SJCRH30 (cell line): ENCODE results near the gene ALG12. TPM values are rescaled to one million over a fixed set of nuclear protein-coding genes. Genes with fewer than 3 reads are reported as not detected.

ENCODE experiments used
- DNase-seq, 2 experiments: peaks; one replicate each; pipeline ENCODE4 v3.0.0-alpha.2; 2015 to 2020
- H3K27ac ChIP-seq: fragments of 250-450 bp; sonication (Bioruptor Pico); 2 replicates; pipeline ENCODE4 v1.5.1; 2020; ENCODE audit warnings: mild to moderate bottlenecking, moderate library complexity
- H3K27me3 ChIP-seq: fragments of 250-450 bp; sonication (Bioruptor Pico); 2 replicates; pipeline ENCODE4 v1.5.1; 2020; ENCODE audit warnings: mild to moderate bottlenecking, moderate library complexity
- H3K36me3 ChIP-seq: fragments of 250-450 bp; sonication (Bioruptor Pico); 2 replicates; pipeline ENCODE4 v1.5.1; 2020; ENCODE audit warnings: mild to moderate bottlenecking, moderate library complexity
- H3K4me1 ChIP-seq: fragments of 250-450 bp; sonication (Bioruptor Pico); 2 replicates; pipeline ENCODE4 v1.5.1; 2020; ENCODE audit warnings: mild to moderate bottlenecking, moderate library complexity
- H3K4me3 ChIP-seq: fragments of 250-450 bp; sonication (Bioruptor Pico); 2 replicates; pipeline ENCODE4 v1.5.1; 2020; ENCODE audit warnings: mild to moderate bottlenecking, moderate library complexity
- H3K9me3 ChIP-seq: fragments of 250-450 bp; sonication (Bioruptor Pico); replicated peaks from 2 replicates; pipeline ENCODE4 v1.5.1; 2020; ENCODE audit warnings: mild to moderate bottlenecking, moderate library complexity
- total RNA-seq: library from RNA; depleted of rRNA; stranded (reverse); fragments of >200 nt; shearing (Covaris generic); gene quantifications from 2 replicates; pipeline ENCODE4 v1.2.3, GENCODE V29; 2014

Gene ALG12
- total RNA-seq, 1 experiment from 2014 or later: 24.3 TPM

DNA sequence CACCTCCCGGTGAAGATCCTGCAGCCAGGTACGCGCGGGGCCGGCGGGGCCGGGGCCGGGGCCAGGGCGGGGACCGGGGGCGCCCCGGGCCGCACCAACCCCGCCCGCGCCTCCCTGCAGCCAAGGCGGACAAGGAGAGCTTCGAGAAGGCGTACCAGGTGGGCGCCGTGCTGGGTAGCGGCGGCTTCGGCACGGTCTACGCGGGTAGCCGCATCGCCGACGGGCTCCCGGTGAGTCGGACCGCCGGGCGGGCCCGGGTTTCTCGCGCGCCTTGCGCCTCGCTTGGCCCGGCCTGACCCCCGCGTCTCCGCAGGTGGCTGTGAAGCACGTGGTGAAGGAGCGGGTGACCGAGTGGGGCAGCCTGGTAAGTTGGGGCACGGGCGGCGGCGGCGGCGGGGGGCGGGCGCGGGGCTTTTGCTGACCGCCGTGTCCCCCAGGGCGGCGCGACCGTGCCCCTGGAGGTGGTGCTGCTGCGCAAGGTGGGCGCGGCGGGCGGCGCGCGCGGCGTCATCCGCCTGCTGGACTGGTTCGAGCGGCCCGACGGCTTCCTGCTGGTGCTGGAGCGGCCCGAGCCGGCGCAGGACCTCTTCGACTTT, 42.9 kb upstream of the ALG12 start:
- peak overlapping the region; percentile 64 for H3K4me3 ChIP-seq
- no peaks in the 10 kb centered on the region for H3K9me3 ChIP-seq
- H3K4me1 ChIP-seq: peaks cover 35% of the 10 kb centered on the region
- DNase-seq: no peak
- peaks cover 21% of the 10 kb centered on the region for H3K36me3 ChIP-seq
- H3K27me3 ChIP-seq: no peaks in the 10 kb centered on the region
- H3K27ac ChIP-seq: no peak overlapping the region

DNA sequence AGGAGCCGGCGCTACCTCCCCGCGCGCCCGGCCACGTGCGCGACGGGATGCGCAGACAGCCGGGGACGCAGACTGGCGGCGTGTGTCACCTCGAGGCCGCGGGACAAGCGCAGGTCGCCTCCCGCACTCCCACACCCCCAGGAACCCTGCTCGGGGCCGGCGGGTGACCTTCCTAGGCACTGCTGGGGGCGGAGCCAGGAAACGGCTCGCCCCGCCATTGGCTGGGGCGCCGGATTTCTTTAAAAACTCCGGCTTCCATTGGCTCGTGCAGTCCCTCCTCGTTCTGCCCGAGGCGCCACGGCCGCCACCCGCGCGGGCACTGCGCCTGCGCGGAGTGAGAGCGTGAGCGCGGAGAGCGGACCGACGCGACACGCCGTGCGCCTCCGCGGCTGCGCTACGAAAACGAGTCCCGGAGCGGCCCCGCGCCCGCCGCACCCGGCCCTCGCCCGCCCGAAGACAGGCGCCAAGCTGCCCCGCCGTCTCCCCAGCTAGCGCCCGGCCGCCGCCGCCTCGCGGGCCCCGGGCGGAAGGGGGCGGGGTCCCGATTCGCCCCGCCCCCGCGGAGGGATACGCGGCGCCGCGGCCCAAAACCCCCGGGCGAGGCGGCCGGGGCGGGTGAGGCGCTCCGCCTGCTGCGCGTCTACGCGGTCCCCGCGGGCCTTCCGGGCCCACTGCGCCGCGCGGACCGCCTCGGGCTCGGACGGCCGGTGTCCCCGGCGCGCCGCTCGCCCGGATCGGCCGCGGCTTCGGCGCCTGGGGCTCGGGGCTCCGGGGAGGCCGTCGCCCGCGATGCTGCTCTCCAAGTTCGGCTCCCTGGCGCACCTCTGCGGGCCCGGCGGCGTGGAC, 42.1 kb upstream of the ALG12 start, which contains the start of gene PIM3:
PIM3 (plus strand) TSS at position 614 of the 846 bp plus-strand sequence; CDS start at position 790, 176 bp downstream.
- peaks cover 35% of the 10 kb centered on the region for H3K4me1 ChIP-seq
- H3K9me3 ChIP-seq: no peaks in the 10 kb centered on the region
- peak within 1 kb of the TSS; percentile 64 for H3K4me3 ChIP-seq
- H3K27me3 ChIP-seq: no peaks in the 10 kb centered on the region
- peaks cover 21% of the 10 kb centered on the region for H3K36me3 ChIP-seq
- peak; percentile 98 to 99 for DNase-seq
- H3K27ac ChIP-seq: peak within 1 kb of the TSS; percentile 60

DNA sequence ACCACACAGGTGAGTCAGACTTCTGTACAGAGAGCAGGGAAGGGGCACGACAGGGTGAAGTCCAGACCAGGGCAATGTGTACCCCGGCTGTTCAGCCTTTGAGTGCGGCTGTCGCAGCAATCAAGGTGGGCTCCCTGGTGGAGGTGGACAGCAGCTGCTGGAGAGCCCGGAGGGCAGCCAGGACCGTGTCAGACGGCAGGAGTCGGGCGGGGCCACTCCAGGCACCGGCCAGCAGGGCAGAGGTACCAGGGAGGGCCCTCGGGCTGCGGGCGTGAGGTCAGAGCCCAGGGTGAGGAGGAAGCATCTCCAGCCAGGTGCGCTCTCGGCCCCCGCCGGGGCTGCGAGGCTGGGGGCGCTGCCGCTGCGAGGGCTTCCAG, 41.5 kb upstream of the ALG12 start:
- Histone ChIP-seq H3K36me3 (peaks cover 21% of the 10 kb centered on the region), H3K27me3 (no peaks in the 10 kb centered on the region), H3K9me3 (no peaks in the 10 kb centered on the region), H3K27ac (peak overlapping the region; percentile 60), H3K4me1 (peaks cover 41% of the 10 kb centered on the region), H3K4me3 (peak overlapping the region; percentile 64)
- peak in 1 of 2 experiments; percentile 66 for DNase-seq

DNA sequence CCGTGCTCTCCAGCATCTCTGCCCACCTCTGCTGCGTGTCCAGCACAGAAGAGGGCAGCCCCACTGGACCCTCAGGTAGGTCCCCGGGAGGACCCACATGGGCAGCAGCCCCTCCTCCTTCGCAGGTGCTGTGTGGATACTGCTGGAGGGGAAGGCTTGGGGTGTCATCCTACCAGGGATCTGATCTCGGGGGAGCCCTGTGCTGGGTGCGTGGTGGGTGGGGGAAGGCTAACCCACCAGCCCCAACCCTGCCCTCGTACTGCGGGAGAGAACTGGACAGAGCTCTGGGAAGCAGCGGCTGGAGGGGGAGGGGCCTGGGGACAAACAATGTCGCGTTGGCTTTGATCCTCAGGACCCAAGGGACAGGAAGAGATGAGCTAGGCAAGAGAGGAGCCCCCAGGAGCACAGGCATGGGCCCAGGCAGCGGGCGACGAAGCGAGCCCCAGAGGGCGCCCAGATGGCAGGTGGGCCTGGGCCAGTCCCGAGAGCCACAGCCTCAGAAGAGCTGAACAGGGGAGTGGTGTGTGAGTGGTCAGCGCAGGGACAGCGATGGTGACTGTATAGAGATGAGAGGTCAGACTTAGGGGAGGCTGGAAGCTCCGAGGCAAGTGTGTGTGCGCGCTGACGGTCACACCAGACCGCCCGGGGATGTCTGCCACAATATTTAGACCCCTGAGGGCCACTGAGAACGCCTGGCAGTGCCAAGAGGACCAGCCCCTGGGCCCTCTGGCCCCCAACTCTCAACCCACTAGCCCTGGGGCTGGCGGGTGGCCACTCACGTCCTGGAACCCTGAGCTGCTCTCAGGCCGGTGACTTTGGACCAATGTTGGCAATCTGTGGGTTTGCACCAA, 40.9 kb upstream of the ALG12 start:
- Histone ChIP-seq H3K27me3 (no peaks in the 10 kb centered on the region), H3K4me3 (peak overlapping the region; percentile 64), H3K9me3 (no peaks in the 10 kb centered on the region), H3K36me3 (peaks cover 21% of the 10 kb centered on the region), H3K27ac (no peak overlapping the region; the same call in 1 of the 2 replicates), H3K4me1 (peaks cover 47% of the 10 kb centered on the region)
- DNase-seq: no peak

DNA sequence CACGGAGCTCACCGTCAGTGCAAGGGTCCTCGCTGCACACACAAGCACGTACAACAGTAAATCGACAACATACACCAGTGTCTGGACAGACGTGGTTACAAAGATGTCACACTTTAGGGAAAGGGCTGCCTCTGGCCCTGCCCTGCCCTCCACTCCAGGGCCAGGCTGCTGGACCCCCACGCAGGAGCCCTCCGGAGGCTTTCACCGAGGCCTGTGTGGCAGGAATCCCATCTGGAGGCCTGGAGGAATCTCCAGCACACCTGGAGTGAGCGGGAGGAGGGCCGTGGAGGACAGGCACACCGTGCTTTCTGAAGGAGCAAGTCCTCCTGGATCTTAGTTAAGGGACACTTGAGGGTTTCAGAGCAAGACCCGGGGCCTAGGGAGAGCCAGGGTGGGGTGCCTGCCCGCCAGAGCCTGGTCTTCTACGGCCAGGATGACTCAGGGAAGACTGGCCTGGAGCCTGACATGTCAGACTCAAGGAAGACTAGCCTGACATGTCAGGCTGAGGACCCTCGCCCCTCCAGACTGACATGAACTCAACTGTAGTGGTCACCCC, 40.2 kb upstream of the ALG12 start:
- Histone ChIP-seq H3K36me3 (peaks cover 15% of the 10 kb centered on the region), H3K27me3 (no peaks in the 10 kb centered on the region), H3K9me3 (no peaks in the 10 kb centered on the region), H3K4me3 (no peak overlapping the region), H3K4me1 (peaks cover 54% of the 10 kb centered on the region), H3K27ac (no peak overlapping the region)
- no peak for DNase-seq

DNA sequence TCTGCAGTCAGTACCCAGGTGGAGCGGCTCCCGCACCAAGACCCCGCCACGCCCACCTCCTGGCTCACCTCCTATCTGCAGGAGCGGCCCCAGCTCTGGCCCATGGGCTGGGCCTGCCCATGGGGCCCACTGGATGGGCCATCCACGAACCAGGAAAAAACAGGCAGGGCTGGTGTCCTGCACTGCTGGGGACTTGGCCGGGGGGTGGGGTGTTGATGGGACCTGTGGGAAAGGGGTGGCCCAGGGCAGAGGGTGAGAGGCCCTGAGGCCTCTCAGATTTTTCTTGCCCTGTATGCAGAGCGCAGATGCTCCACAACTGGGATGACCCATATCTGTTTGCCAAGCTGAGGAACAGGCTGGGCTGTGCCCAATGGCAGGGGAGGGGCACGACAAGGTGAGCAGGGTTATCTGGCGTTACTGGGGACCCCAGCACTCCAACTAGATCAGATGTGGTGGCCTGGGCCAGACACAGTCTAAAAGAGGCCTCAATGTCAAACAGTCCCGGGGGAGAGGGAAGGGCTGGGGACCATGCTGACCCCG, 39.7 kb upstream of the ALG12 start:
- H3K36me3 ChIP-seq: peaks cover 9% of the 10 kb centered on the region
- H3K27me3 ChIP-seq: no peaks in the 10 kb centered on the region
- no peaks in the 10 kb centered on the region for H3K9me3 ChIP-seq
- no peak for DNase-seq
- H3K4me3 ChIP-seq: no peak overlapping the region
- peaks cover 57% of the 10 kb centered on the region for H3K4me1 ChIP-seq
- H3K27ac ChIP-seq: no peak overlapping the region

DNA sequence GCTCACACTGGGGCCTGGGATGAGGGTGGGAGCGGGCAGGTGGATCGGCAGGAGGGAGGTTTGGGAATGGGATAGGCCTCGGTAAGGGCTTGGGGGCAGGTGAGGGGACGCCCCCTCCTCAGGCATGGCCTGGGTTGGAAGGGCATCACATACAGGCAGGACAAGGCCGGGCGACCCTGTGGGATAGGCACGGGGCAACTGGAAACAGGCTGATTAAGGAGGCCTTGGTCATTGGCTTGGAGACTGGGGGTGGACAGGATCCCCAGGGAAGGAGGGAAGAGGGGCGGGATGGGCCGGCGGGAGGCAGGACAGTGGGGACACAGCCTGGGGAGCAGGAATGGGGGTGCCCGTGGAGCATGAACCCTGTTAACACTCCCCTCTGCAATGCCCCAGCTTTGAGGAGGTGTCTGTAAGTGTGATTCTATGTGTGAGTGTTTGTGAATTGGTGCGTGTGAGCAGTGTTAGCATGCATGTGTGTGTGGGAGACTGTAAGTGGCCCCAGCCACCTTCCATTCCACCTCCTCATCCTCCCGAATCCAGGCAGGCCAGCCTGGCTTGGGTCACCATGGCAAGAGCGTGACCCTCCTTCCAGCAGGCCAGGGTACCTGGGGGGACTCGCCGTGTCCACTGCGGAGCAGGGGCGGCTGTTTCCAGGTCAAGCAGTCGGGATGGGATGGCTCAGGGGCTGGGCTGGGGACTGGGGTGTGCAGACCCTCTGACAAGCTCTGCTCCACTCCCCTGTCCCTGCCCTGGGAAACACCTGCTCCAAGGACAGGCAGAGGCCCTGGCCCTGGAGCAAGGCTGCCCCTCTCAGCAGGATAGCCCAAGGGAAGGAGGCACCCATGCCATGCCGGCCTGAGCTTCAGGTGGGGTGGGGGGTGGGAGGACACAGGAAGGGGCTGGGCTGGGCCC, 38.9 kb upstream of the ALG12 start:
- DNase-seq: no peak
- peaks cover 4% of the 10 kb centered on the region; the same call in 1 of the 2 replicates for H3K36me3 ChIP-seq
- H3K4me1 ChIP-seq: peaks cover 59% of the 10 kb centered on the region
- peak overlapping the region; percentile 65 for H3K27ac ChIP-seq
- H3K4me3 ChIP-seq: no peak overlapping the region
- H3K27me3 ChIP-seq: no peaks in the 10 kb centered on the region
- H3K9me3 ChIP-seq: no peaks in the 10 kb centered on the region

DNA sequence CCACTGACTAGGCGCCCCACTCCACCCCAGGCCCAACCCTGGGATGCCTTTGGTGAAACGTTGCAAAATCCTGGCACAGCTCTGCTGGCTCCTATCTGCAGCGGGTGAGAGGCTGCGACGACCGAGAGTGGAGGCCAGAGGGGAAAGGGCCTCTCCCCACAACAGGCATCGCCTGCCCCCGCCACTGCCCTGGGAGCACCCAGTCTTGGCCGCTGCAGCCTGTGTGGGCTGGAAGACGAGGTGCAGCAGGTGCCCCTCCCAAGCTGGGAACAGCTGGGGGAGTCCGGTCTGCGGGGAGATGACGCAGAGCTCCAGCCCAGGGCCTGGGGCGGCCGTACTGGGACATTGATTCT, 38.2 kb upstream of the ALG12 start:
- no peaks in the 10 kb centered on the region for H3K27me3 ChIP-seq
- H3K36me3 ChIP-seq: no peaks in the 10 kb centered on the region
- H3K4me3 ChIP-seq: no peak overlapping the region
- no peaks in the 10 kb centered on the region for H3K9me3 ChIP-seq
- peaks cover 62% of the 10 kb centered on the region for H3K4me1 ChIP-seq
- H3K27ac ChIP-seq: peak overlapping the region; percentile 65
- DNase-seq: peak; percentile 98

DNA sequence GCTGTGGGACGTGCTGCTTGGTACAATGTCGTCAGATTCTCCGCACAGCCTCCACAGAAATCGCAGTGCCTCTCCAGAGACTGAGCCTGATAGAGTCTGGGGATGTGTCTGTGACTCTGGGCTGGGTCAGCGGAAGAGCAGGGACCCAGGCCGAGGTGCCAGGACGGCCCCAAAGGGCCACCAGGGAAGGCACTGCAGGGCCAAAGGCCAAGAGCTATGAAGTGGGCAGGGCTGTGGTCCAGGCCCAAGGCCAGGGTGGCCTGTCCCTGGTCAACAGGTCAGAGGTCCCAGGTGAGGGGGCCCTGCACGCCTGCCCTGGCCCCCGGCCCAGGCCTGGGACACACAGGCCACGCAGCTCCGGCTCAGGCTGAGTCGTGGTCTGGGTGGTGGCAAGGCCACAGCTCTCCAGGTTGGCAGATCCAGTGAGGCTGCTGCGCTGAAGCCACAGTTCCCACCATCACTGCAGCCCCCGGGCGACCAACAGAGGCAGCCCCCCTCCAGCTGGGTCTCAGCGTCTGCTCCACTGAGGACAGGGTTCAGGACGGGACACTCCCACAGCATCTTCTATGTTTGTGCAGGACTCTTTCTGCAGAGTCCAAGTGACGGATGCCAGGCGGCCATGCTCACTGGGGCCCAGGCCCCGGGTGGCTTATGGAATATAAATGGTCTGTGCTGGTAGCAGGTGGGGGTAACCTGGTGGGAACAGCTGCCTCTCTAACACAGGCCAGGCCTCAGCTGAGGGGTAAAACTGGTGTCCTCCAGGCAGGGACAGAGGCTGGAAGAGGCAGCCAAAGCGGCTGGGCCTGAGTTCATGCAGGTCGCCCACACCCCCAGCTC, 37.6 kb upstream of the ALG12 start:
- no peaks in the 10 kb centered on the region for H3K9me3 ChIP-seq
- no peak overlapping the region for H3K4me3 ChIP-seq
- no peaks in the 10 kb centered on the region for H3K27me3 ChIP-seq
- no peaks in the 10 kb centered on the region for H3K36me3 ChIP-seq
- DNase-seq: no peak
- H3K27ac ChIP-seq: peak overlapping the region; percentile 65
- H3K4me1 ChIP-seq: peaks cover 62% of the 10 kb centered on the region

DNA sequence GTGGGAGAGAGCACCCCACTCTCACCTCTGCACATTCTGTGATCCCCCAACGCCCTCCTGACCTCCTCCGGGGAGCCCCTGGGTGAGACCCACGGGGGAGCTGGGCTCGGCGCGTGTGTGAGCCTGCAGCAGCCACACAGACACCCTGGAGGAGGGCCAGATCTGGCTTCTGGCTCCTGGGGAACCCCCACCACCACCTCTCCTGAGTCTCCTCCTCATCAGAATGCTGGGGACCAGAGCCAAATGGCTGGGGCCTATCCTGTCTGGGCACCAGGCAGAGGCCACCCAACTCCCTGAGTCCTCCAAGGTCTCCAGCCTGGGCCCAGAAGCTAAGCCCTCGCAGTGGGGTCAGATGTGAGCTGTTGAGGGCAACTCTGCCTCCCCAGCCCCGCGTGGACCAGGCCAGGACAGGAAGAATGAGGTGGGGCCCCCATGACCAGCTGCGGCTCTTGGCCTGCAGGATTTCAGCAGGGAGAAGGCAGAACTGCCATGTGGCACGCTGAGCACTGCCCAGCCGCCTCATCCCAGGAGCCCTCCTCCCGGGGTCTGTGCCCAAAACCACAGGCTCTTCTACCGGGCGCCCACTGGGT, 36.8 kb upstream of the ALG12 start:
- Histone ChIP-seq H3K4me1 (peaks cover 62% of the 10 kb centered on the region), H3K36me3 (no peaks in the 10 kb centered on the region), H3K9me3 (no peaks in the 10 kb centered on the region), H3K27me3 (no peaks in the 10 kb centered on the region), H3K27ac (peak overlapping the region; percentile 65), H3K4me3 (no peak overlapping the region)
- DNase-seq: no peak

DNA sequence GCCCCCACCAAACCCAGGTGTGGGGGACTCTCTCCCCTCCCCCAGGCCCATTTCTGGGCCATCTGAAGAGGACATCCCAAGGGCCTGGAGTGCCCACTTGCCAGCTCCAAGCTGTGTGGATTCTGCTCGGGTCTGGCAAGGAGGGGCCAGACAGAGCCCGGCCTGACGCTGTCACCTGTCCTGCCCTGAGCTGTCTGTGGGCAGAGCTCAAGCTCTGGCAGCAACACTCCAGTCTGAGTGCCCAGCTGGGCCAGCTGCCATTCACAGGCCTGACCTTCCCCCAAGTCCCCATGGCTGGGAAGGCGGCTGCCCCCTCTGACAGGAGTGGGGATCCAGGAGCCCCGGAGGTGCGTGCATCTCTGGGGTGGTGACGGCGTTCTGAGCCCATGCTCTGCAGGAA, 36.1 kb upstream of the ALG12 start:
- no peak for DNase-seq
- H3K4me1 ChIP-seq: peaks cover 65% of the 10 kb centered on the region
- H3K27ac ChIP-seq: no peak overlapping the region
- H3K36me3 ChIP-seq: no peaks in the 10 kb centered on the region
- H3K9me3 ChIP-seq: no peaks in the 10 kb centered on the region
- H3K4me3 ChIP-seq: no peak overlapping the region
- H3K27me3 ChIP-seq: no peaks in the 10 kb centered on the region

DNA sequence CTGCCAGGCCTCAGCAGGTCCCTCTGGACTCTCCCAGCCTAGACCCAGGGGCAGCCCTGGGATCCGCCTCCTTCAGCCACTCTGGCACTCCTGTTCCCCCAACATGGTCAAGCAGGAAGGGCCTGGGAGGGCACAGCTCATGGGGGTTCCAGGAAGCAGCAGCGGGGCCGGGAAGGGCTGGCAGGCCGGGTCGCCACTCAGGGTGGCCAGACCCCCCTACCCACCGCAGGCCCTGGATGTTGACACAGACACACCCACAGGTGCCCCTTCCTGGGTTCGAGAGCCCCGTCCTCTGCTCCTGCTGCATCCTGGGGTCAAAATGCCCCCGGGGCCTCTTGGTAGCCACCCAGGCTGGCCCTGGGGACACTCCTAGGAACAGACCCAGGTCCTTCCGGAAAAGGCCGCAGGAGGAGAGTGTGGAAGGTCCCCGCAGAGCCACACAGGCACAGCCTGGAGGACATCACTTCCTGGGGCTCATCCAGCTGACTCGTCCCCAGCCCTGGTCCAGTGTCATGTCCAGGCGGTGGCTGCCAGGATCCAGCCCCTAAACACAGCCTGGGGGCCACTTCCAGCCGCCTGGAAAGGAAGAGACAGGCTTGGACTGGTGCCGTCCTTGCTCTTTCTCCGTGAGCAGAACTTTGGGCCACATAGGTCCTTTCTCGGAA, 35.6 kb upstream of the ALG12 start:
- Histone ChIP-seq H3K4me1 (peaks cover 68% of the 10 kb centered on the region), H3K9me3 (no peaks in the 10 kb centered on the region), H3K4me3 (no peak overlapping the region), H3K27ac (no peak overlapping the region), H3K27me3 (no peaks in the 10 kb centered on the region), H3K36me3 (no peaks in the 10 kb centered on the region)
- DNase-seq: no peak
